ENCODE data around the gene PTPRJ. TPM values are rescaled to one million over a fixed set of nuclear protein-coding genes. Genes with fewer than 3 reads are reported as not detected.

PTPRJ gene
- total and polyA plus RNA-seq, 2 of the 4 experiments (the other 2 are of a cell fraction) = 5.6 to 14.9 TPM

DNA sequence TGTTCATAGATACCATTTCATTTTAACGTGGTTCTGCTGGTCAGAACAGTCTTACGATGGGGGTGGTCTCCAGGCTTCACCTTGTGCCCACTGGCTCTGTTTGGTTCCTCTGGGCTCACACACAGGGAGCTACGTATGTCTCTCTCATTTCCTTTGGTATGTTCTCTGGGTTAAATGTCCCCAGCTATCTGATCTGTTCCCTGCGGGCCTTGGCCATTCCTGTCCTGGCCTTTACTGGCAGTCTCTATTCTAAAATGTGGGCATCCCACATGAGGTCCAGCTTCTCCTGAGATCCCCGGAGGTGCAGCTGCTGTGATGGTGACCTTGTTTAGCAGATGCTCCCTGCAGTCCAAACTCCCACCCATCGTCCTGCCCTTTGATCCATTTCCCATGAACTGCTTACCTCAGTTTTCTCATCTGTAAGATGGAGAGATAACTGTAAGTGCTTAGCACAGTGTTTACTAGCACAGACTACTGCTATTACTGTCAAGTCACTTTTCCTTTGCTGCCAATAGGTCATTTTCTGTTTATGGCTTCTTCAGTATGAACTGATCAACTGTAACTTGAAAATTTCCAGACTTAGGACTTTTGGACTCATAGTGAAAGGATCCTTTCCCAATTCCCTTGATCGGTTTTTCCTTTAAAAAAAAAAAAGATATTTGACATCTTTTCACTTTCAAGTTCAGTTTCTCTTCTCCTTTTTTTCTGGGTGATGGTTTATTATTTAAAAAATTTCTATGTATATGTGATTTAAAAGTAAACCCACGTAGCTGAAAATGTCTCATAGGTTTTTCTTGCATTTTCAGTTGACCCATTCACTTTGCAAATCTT lies 92.9 kb downstream of the PTPRJ start:
- Histone ChIP-seq H2BK120ac (ENCODE audit: low read depth, low read length) (no peak overlapping the region), H2AK9ac (replicated peaks; ENCODE audit: low read depth, low read length, poor library complexity) (no peak overlapping the region), H3K23ac (ENCODE audit: low read depth, low read length) (no peak overlapping the region), H2BK15ac (ENCODE audit: low read depth, low read length) (no peak overlapping the region), H3K18ac (ENCODE audit: low read depth, low read length) (no peak overlapping the region), H4K91ac (ENCODE audit: insufficient read depth, low read depth, low read length) (no peak overlapping the region), H3K9me1 (ENCODE audit: insufficient read depth, low read length) (peaks cover 12% of the 10 kb centered on the region; the same call in 1 of the 2 replicates), H4K5ac (ENCODE audit: low read depth, low read length) (no peak overlapping the region), H3K4me3 (ENCODE audit: insufficient read depth, low read depth, low read length) (no peak overlapping the region), H3K9ac (ENCODE audit: low read depth, low read length) (no peak overlapping the region), H3K27me3 (ENCODE audit: control insufficient read depth, insufficient read depth, low read length) (no peaks in the 10 kb centered on the region), H4K8ac (ENCODE audit: low read depth in 2 of 2, low read length in 2 of 2) (no peak overlapping the region), H3K4me2 (ENCODE audit: low read depth, low read length) (no peak overlapping the region), H3K27ac (ENCODE audit: insufficient read depth, low read length) (no peak overlapping the region), H3K14ac (replicated peaks; ENCODE audit: low read depth, low read length) (no peak overlapping the region), H3K4ac (ENCODE audit: low read depth, low read length) (no peak overlapping the region), H3K4me1 (ENCODE audit: control insufficient read depth, insufficient read depth, low read length) (peaks cover 4% of the 10 kb centered on the region), H3K9me3 (ENCODE audit: control insufficient read depth, insufficient read depth, low read length) (no peaks in the 10 kb centered on the region), H2BK5ac (ENCODE audit: low read depth, low read length, poor library complexity, severe bottlenecking) (no peak overlapping the region), H3K79me1 (ENCODE audit: low read depth in 1 of 2, low read length in 2 of 2) (peaks cover 32 to 39% of the 10 kb centered on the region in 2 experiments), H2AK5ac (ENCODE audit: low read depth, low read length) (no peak overlapping the region), H2BK20ac (ENCODE audit: low read depth, low read length) (no peak overlapping the region), H2AFZ (replicated peaks; ENCODE audit: low read length, poor library complexity) (no peak overlapping the region), H3K36me3 (ENCODE audit: control insufficient read depth, insufficient read depth, low read length) (no peaks in the 10 kb centered on the region), H4K20me1 (ENCODE audit: insufficient read depth, low read length) (peaks cover 16% of the 10 kb centered on the region), H3K56ac (ENCODE audit: extremely low read depth, insufficient read depth, low read length) (no peak overlapping the region)
- 100% methylated on average over 1 of the region's 8 CpGs; no CpG with 5 or more reads in 1 of the 2 experiments for WGBS, 2 experiments (ENCODE audit: extremely low coverage in 2 of 2, insufficient read length in 1 of 2)
- intact Hi-C loops (cut with micrococcal nuclease) = no loop called here
- dilution Hi-C loops (cut with HindIII; ENCODE audit: low sequenced_read_pairs, unreplicated experiment) = no loop called here
- CTCF ChIA-PET = no interaction called here
- BruUV-seq (replicated peaks) = no TSS peak
- POLR2A ChIA-PET (ENCODE audit: unreplicated experiment) = no interaction called here
- in situ Hi-C loops (cut with MboI; ENCODE audit: low sequenced_read_pairs) = no loop called here
- ATAC-seq (ENCODE audit: low read depth) (no peak), DNase-seq (no peak)
- no peak for TF ChIP-seq SMC3 (IDR thresholded peaks at IDR 0.05; ENCODE audit: low read depth, low read length)
- no peak for TF ChIP-seq BHLHE40 (IDR thresholded peaks at IDR 0.05; ENCODE audit: low read depth, low read length)
- TF ChIP-seq CTCF (conservative IDR thresholded peaks at IDR 0.05; ENCODE audit: low read depth, low read length) = no peak
- no peak for TF ChIP-seq FOS (IDR thresholded peaks at IDR 0.05; ENCODE audit: low read depth, low read length)
- TF ChIP-seq MXI1 (IDR thresholded peaks at IDR 0.05; ENCODE audit: borderline replicate concordance, low read depth, low read length) = no peak
- TF ChIP-seq, protein P1, sequence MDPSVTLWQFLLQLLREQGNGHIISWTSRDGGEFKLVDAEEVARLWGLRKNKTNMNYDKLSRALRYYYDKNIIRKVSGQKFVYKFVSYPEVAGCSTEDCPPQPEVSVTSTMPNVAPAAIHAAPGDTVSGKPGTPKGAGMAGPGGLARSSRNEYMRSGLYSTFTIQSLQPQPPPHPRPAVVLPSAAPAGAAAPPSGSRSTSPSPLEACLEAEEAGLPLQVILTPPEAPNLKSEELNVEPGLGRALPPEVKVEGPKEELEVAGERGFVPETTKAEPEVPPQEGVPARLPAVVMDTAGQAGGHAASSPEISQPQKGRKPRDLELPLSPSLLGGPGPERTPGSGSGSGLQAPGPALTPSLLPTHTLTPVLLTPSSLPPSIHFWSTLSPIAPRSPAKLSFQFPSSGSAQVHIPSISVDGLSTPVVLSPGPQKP (IDR thresholded peaks at IDR 0.05; ENCODE audit: borderline replicate concordance, low read depth, low read length) = no peak
- TF ChIP-seq POLR2A (IDR thresholded peaks at IDR 0.05; ENCODE audit: low read depth, low read length) = no peak
- no peak for TF ChIP-seq RAD21 (IDR thresholded peaks at IDR 0.05; ENCODE audit: low read length)
- TF ChIP-seq CEBPB (IDR thresholded peaks at IDR 0.05; ENCODE audit: low read depth, low read length) = no peak
- no peak for TF ChIP-seq RFX5 (IDR thresholded peaks at IDR 0.05; ENCODE audit: low read depth, low read length)
- no peak for TF ChIP-seq CHD1 (IDR thresholded peaks at IDR 0.05; ENCODE audit: low read depth, low read length)
- TF ChIP-seq NFE2L2 (IDR thresholded peaks at IDR 0.05; ENCODE audit: low read depth, low read length) = no peak
- no peak for TF ChIP-seq USF2 (IDR thresholded peaks at IDR 0.05; ENCODE audit: low read depth, low read length)
- TF ChIP-seq MAZ (IDR thresholded peaks at IDR 0.05; ENCODE audit: borderline replicate concordance, low read depth, low read length) = no peak
- no peak for TF ChIP-seq MAFK (IDR thresholded peaks at IDR 0.05; ENCODE audit: low read depth, low read length)
